Muscle of back (tissue), 11 donors: ENCODE measurements around the gene ANKRD31. TPM values are rescaled to one million over a fixed set of nuclear protein-coding genes. Genes with fewer than 3 reads are reported as not detected.
"Not testable (repeated sequence)": the region's sequence is repeated elsewhere in the genome, so short reads cannot be mapped to it uniquely, and the experiment has no call there.

Experiments used
- DNase-seq, 3 donors: peaks; one replicate each; pipeline versions ENCODE4 v3.0.0 to v3.0.0-alpha.2; 2013
- polyA plus RNA-seq, 10 donors: library from polyadenylated mRNA; unstranded; fragments of 120-200 nt; gene quantifications; one replicate each; pipeline ENCODE4 v1.2.1, GENCODE V29; 2013; ENCODE audit not compliant: insufficient read length in 10 of 10

The ANKRD31 gene
- polyA plus RNA-seq, 10 donors = 0.08 to 0.32 (median 0.17) TPM

GRCh38 chr5:75152860-75153259 lies 83.8 kb downstream of the ANKRD31 start:
- no peak for DNase-seq

- DNase-seq = no peak
Observed at GRCh38 chr5:75148051-75148450, 88.6 kb downstream of the ANKRD31 start.

GRCh38 chr5:75142566-75143136 lies 94.0 kb downstream of the ANKRD31 start:
- DNase-seq = no peak

- DNase-seq = no peak
Observed at GRCh38 chr5:75140277-75140676, 96.4 kb downstream of the ANKRD31 start.

DNA sequence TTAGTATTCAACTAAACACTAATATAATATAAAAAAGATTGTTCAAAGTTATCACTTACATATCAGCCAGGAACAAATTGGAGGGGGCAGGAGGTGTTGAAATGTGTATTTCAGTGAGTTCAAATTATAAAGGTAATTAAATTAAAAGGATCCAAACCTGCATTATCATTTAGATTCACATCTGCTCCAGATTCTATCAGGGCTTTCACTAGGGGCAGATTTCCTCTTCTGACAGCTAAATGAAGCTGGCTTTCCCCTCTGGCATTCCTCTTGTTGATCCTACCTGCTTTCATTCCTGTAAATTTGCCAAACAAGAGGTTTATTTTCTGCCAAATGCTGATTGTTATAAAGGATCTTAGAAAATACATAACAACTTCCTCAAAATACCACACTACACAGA lies 98.0 kb downstream of the ANKRD31 start:
- no peak for DNase-seq

DNA sequence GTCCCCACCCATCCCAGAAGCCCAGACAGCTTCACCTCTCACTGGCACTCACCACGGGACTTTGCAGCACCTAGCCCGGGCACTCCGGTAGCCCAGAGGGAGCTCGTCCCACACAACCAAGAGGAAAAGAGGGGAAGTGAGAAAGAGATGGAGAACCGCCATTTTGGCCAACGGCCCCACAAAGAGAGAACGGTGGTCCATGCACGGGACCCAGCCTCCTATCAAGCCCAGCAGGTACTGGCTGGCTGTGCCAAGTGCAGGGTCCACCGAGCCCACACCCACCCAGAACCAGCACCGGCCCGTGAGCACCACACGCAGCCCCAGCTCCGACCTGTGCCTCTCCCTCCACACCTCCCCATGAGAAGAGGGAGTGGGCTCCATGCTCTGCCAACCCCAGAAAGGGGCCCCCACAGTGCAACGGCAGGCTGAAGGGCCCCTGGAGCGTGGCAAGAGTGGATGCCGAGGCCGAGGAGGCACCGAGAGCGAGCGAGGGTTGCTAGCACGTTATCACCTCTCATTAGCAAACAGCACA lies 105.8 kb downstream of the ANKRD31 start:
- DNase-seq = no peak

GRCh38 chr5:75116856-75117255 lies 119.8 kb downstream of the ANKRD31 start:
- no peak for DNase-seq

GRCh38 chr5:75114311-75114710 lies 122.4 kb downstream of the ANKRD31 start:
- DNase-seq = not testable (repeated sequence)

DNA sequence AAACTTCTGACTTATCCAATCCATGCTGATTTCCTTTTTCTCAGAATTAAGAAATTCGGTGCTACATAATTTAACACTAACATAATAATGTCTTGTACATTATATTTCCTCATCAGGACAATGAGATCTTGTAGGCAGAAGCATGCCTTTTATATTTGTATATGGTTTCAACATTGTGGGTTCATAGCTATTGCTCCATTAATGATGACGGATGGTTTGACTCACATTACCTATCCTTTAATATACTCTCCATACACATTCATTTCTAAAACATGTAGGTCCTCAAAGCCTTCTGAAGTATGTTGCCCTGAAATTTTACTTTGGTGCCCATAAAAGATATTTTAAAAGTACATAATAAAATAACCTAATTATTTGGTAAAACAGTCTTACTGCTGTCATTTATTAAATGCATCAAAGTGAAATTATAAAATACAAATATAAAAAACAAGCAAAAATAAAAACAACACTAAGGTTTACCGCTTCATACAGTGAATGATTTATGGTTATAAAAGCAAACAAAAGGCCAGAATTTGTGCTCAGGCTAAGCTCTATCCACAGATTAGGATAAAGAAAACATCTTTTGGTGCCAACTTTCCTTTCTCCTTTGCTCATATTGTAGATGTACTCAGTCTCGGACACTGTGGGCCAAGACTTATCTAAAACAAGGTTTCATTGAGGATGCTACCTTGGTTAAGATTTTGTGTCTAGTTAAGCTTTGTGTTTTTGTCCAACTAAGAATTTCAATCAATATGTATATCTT lies 123.1 kb downstream of the ANKRD31 start:
- no peak for DNase-seq

GRCh38 chr5:75108931-75109596 lies 127.6 kb downstream of the ANKRD31 start:
- DNase-seq = no peak

- no peak for DNase-seq
Observed at GRCh38 chr5:75108515-75108914, 128.2 kb downstream of the ANKRD31 start.

DNA sequence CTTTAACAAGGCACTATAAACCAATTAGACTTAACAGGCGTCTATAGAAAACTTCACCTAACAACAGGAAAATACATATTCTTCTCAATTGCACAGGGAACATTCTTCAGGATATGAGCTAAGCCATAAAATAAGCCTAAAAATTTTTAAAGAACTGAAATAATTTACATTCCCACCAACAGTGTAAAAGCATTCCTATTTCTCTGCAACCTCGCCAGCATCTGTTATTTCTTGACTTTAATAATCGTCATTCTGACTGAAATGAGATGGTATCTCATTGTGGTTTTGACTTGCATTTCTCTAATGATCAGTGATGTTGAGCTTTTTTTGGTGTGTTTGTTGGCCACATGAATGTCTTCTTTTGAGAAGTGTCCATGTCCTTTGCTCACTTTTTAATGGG lies 140.7 kb downstream of the ANKRD31 start:
- not testable (repeated sequence) for DNase-seq

DNA sequence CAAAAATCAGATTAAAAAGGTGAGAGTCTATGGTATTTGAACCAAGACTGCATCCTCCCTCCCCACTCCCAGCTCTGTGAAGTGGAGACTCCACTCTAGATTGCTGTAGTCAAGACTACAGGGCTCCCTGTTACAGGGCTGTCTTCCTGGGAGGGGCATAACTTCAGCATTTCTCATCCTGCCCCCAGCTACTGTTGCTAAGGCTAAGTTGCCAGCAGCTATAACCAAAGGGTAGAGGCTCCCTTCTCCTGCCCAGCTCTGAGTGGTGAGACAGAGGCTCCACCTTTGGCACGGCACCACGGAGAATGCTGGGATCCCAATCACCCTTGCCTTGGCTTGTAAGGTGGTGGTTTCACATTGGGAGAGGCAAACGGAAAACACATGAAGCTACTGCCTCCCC lies 145.1 kb downstream of the ANKRD31 start:
- DNase-seq = no peak

- no peak for DNase-seq
Observed at GRCh38 chr5:75089662-75090061, 147.0 kb downstream of the ANKRD31 start.

GRCh38 chr5:75089137-75089536 lies 147.5 kb downstream of the ANKRD31 start:
- DNase-seq = no peak

GRCh38 chr5:75088648-75089047 lies 148.0 kb downstream of the ANKRD31 start:
- no peak for DNase-seq

- no peak for DNase-seq
Observed at GRCh38 chr5:75081510-75081909, 155.2 kb downstream of the ANKRD31 start.

GRCh38 chr5:75079346-75079745 lies 157.3 kb downstream of the ANKRD31 start:
- DNase-seq = not testable (repeated sequence)

- DNase-seq = no peak
Observed at GRCh38 chr5:75078027-75078426, 158.7 kb downstream of the ANKRD31 start.

GRCh38 chr5:75072061-75072460 lies 164.6 kb downstream of the ANKRD31 start:
- DNase-seq = no peak

DNA sequence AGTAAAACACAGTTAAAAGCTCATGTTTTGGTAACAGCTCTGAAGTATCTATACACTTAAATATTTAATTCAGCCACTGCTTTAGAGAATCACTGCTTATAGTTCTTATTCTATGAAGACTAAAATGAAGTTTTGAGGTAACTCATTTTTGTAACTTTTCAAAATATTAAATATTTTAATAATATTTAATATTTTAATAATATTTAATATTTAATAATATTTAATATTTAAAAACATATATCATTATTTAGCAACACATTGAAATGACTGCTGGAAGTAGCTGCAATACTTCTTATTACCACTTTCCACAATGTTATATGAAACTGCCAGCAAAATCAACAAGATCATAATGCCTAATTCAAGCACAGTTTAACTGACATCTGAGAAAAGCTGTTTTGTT lies 165.6 kb downstream of the ANKRD31 start:
- DNase-seq = no peak

DNA sequence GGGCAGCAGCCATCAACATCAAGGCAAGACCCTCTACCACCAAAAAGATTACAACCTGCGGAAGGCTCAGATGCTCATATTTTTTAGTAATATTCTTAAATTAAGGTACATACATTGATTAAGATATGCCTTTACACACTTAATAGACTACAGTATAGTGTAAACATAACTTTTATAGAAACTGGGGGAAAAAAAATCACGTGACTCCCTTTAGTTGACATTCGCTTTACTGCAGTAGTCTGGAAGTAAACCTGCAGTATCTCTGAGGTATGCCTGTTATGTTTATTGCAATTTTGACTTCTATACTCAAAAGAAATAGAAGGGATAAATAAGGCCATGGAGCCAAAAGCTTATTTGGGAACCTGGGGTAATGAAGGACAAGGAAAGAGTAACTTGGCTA lies 169.2 kb downstream of the ANKRD31 start:
- no peak for DNase-seq
